AG08395 (cell line): ENCODE data around the gene LSM8.
"Not testable (repeated sequence)": the region's sequence is repeated elsewhere in the genome, so short reads cannot be mapped to it uniquely, and the experiment has no call there.

Experiments used
- DNase-seq: peaks from one replicate; pipeline ENCODE4 v3.0.0; 2012; ENCODE audit warnings: mixed read lengths, low spot score

LSM8 gene

GRCh38 chr7:118214051-118214832 is 30.3 kb downstream of the LSM8 start:
- peak; percentile 92 for DNase-seq

- DNase-seq = no peak
Observed at GRCh38 chr7:118214833-118215182, 30.8 kb downstream of the LSM8 start.

GRCh38 chr7:118217210-118217619 is 33.3 kb downstream of the LSM8 start:
- no peak for DNase-seq

GRCh38 chr7:118218413-118219156 is 34.6 kb downstream of the LSM8 start:
- no peak for DNase-seq

- no peak for DNase-seq
Observed at GRCh38 chr7:118219157-118219512, 35.2 kb downstream of the LSM8 start.

GRCh38 chr7:118220583-118220982 is 36.6 kb downstream of the LSM8 start:
- no peak for DNase-seq

GRCh38 chr7:118222591-118222990 is 38.6 kb downstream of the LSM8 start:
- no peak for DNase-seq

- DNase-seq = no peak
Observed at GRCh38 chr7:118224521-118224920, 40.6 kb downstream of the LSM8 start, which contains the start of gene ANKRD7. Gene ANKRD7 (plus strand): TSS chr7:118224704. CDS start chr7:118224831, 127 bp downstream.

GRCh38 chr7:118232837-118233236 is 48.9 kb downstream of the LSM8 start:
- DNase-seq = no peak

GRCh38 chr7:118233799-118234198 is 49.8 kb downstream of the LSM8 start:
- DNase-seq = no peak

- DNase-seq = no peak
Observed at GRCh38 chr7:118239014-118239413, 55.0 kb downstream of the LSM8 start.

- not testable (repeated sequence) for DNase-seq
Observed at GRCh38 chr7:118240320-118240719, 56.4 kb downstream of the LSM8 start.
